22Rv1 (cell line): ENCODE results near the gene REXO1.

Experiments used
- ZFX ChIP-seq: fragments of 450-650 bp; IDR thresholded peaks from 2 replicates; pipeline ENCODE4 v1.6.1; 2017; ENCODE audit warnings: antibody characterized with exemption, borderline replicate concordance
- TF ChIP-seq, protein P1 (sequence below): fragments of 450-650 bp; IDR thresholded peaks from 2 replicates; pipeline ENCODE4 v1.5.1; 2017; ENCODE audit warnings: mild to moderate bottlenecking

DNA sequence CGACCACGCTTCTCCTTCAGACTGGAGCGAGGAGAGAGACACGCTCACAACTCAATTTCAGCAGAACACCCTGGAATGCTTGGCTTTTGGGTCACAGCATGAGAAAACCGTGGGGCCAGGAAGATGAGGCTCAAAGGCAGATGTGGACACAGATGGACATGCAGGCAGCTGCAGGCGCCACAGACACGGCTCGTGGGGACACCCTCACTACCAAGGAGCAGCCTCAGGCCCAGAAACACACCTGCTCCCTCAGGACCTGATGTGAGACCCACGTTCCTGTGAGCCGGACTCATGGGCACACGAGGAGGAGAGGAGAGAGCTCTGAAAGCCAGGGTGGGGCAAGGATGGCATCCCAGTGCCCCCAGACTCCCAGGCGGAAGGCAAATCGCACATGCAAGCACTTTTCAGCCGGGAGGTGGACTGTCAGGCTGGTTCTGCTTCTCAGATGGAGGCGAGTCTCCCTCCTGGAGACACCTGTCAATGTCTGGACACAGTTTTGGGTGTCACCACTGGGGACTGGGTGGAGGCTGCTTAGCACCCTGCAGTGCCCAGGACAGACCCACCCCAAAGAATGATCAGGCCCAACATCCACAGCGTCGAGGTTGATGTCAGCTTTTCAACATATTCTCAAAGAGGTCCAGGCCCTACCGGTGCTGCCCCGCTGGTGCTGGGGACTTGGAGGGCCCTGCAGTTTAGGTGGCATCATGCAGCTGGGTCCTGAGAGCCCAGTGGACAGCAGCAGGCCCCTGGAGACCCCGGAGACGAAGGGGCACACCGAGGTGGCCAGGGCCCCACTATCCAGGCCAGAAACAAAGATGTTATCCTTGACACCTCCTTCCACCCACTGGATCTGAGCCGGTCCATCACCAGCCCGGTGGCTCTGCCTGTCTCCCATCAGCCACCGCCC lies 34.8 kb upstream of the REXO1 start:
- TF ChIP-seq, protein P1, sequence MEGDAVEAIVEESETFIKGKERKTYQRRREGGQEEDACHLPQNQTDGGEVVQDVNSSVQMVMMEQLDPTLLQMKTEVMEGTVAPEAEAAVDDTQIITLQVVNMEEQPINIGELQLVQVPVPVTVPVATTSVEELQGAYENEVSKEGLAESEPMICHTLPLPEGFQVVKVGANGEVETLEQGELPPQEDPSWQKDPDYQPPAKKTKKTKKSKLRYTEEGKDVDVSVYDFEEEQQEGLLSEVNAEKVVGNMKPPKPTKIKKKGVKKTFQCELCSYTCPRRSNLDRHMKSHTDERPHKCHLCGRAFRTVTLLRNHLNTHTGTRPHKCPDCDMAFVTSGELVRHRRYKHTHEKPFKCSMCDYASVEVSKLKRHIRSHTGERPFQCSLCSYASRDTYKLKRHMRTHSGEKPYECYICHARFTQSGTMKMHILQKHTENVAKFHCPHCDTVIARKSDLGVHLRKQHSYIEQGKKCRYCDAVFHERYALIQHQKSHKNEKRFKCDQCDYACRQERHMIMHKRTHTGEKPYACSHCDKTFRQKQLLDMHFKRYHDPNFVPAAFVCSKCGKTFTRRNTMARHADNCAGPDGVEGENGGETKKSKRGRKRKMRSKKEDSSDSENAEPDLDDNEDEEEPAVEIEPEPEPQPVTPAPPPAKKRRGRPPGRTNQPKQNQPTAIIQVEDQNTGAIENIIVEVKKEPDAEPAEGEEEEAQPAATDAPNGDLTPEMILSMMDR = no peak
- no peak for TF ChIP-seq ZFX
